ENCODE data around the gene WDHD1.
"Not testable (repeated sequence)": the region's sequence is repeated elsewhere in the genome, so short reads cannot be mapped to it uniquely, and the experiment has no call there.

The WDHD1 gene

DNA sequence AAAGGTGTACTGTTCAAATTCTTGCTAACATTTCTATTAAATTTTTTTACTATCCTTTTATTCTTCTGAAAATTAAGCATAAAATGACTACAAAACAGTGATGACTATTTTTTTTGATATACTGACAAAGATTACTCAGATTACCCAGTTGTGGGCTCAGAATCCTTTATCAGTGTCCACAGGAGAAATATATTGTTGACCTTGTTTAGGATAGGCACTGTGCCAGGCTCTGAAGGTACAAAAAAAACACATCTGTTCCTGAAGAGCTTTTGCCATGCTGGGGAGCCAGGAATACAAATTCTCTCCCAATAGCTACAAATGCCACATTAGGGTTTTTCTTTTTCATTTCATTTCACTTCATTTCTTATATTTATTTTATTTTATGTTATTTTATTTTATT is 97.3 kb downstream of the WDHD1 start:
- Histone ChIP-seq H3F3A (ENCODE audit: insufficient read depth) (0 out of 2 replicates have a peak, but pooled peaks cover 2% of the 10 kb centered on the region), H3K9me2 (replicated peaks; ENCODE audit: insufficient read depth, low read length) (no peaks in the 10 kb centered on the region)
- TF ChIP-seq EZH2phosphoT487 (conservative IDR thresholded peaks at IDR 0.05; ENCODE audit: low read length) = no peak
- TF ChIP-seq, protein P1, sequence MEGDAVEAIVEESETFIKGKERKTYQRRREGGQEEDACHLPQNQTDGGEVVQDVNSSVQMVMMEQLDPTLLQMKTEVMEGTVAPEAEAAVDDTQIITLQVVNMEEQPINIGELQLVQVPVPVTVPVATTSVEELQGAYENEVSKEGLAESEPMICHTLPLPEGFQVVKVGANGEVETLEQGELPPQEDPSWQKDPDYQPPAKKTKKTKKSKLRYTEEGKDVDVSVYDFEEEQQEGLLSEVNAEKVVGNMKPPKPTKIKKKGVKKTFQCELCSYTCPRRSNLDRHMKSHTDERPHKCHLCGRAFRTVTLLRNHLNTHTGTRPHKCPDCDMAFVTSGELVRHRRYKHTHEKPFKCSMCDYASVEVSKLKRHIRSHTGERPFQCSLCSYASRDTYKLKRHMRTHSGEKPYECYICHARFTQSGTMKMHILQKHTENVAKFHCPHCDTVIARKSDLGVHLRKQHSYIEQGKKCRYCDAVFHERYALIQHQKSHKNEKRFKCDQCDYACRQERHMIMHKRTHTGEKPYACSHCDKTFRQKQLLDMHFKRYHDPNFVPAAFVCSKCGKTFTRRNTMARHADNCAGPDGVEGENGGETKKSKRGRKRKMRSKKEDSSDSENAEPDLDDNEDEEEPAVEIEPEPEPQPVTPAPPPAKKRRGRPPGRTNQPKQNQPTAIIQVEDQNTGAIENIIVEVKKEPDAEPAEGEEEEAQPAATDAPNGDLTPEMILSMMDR (IDR thresholded peaks at IDR 0.05; ENCODE audit: insufficient read depth, low read length, poor library complexity, severe bottlenecking) = no peak

DNA sequence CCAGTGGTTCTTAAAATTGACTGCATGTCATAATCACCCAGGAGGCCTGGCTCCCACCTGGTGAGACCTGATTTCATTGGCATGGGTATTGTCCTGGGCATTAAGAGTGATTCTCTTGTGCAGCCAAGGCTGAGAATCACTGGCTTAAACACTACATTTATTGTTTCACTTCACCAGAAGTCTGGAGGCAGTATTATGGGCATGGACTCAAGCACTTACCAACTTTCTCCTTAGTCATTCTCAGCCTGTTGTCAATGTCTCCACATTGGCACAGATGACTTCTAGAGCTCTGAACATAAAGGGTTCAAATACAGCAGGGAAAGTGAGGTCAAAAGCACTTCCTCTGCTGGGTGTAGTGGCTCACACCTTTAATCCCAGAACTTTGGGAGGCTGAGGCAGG is 98.7 kb downstream of the WDHD1 start:
- no peaks in the 10 kb centered on the region for H3K9me2 ChIP-seq (replicated peaks; ENCODE audit: insufficient read depth, low read length)
- no peaks in the 10 kb centered on the region for H3K36me3 ChIP-seq (ENCODE audit: low read length)
- H3K4me3 ChIP-seq (ENCODE audit: insufficient read depth, low read length, poor library complexity, severe bottlenecking) = no peak overlapping the region
- no peak for TF ChIP-seq EZH2phosphoT487 (conservative IDR thresholded peaks at IDR 0.05; ENCODE audit: low read length)
- TF ChIP-seq, protein P1 (IDR thresholded peaks at IDR 0.05; ENCODE audit: insufficient read depth, low read length, poor library complexity, severe bottlenecking) = no peak
- no peaks in the 10 kb centered on the region for H4K20me1 ChIP-seq (ENCODE audit: low read depth, low read length)
- H3F3A ChIP-seq (ENCODE audit: insufficient read depth) = 0 out of 2 replicates have a peak, but pooled peaks cover 2% of the 10 kb centered on the region
- H3K27ac ChIP-seq (ENCODE audit: low read depth, low read length) = no peak overlapping the region
- H3K9ac ChIP-seq (ENCODE audit: low read length) = no peak overlapping the region
- H2AFZ ChIP-seq (ENCODE audit: low read depth, low read length, severe bottlenecking) = no peak overlapping the region
- no peaks in the 10 kb centered on the region for H3K27me3 ChIP-seq (ENCODE audit: low read length)
- H3K9me3 ChIP-seq (ENCODE audit: insufficient read depth, low read length) = no peaks in the 10 kb centered on the region
- H3K79me2 ChIP-seq (ENCODE audit: insufficient read depth, low read length) = no peaks in the 10 kb centered on the region
- no peak overlapping the region for H3K4me2 ChIP-seq (ENCODE audit: low read depth, low read length, poor library complexity, severe bottlenecking)

More for the DNA sequence above, 97.3 kb downstream of the WDHD1 start:
- H2AFZ ChIP-seq (ENCODE audit: low read depth, low read length, severe bottlenecking) = no peak overlapping the region
- no peak overlapping the region for H3K9ac ChIP-seq (ENCODE audit: low read length)
- H3K36me3 ChIP-seq (ENCODE audit: low read length) = no peaks in the 10 kb centered on the region
- no peak overlapping the region for H3K4me2 ChIP-seq (ENCODE audit: low read depth, low read length, poor library complexity, severe bottlenecking)
- no peak overlapping the region for H3K4me3 ChIP-seq (ENCODE audit: insufficient read depth, low read length, poor library complexity, severe bottlenecking)
- H3K27ac ChIP-seq (ENCODE audit: low read depth, low read length) = no peak overlapping the region
- H3K9me3 ChIP-seq (ENCODE audit: insufficient read depth, low read length) = no peaks in the 10 kb centered on the region
- no peaks in the 10 kb centered on the region for H3K79me2 ChIP-seq (ENCODE audit: insufficient read depth, low read length)
- H3K27me3 ChIP-seq (ENCODE audit: low read length) = no peaks in the 10 kb centered on the region
- no peaks in the 10 kb centered on the region for H4K20me1 ChIP-seq (ENCODE audit: low read depth, low read length)

DNA sequence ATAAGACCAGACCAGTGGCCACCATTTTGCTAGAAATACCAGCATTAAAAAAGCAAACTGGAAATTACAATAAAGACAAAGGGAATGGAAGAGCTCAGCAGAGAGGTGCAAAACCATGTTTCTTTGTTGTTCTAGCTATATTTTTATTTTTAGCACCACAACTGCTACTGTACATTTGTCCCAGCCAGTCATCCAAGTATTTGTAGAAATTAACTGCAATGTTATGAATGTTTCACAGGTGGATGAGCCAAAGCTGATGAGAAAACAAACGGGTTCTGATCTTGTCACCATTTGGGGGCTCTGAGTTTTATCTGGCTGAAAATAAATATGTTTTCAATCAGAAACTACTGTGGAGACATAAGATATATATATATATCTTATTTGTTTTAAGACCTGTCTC is 99.3 kb downstream of the WDHD1 start:
- Histone ChIP-seq H3K27me3 (ENCODE audit: low read length) (no peaks in the 10 kb centered on the region), H3K4me3 (ENCODE audit: insufficient read depth, low read length, poor library complexity, severe bottlenecking) (no peak overlapping the region), H4K20me1 (ENCODE audit: low read depth, low read length) (no peaks in the 10 kb centered on the region), H2AFZ (ENCODE audit: low read depth, low read length, severe bottlenecking) (no peak overlapping the region), H3K9me2 (replicated peaks; ENCODE audit: insufficient read depth, low read length) (no peaks in the 10 kb centered on the region), H3K36me3 (ENCODE audit: low read length) (no peaks in the 10 kb centered on the region), H3K9ac (ENCODE audit: low read length) (no peak overlapping the region), H3F3A (ENCODE audit: insufficient read depth) (0 out of 2 replicates have a peak, but pooled peaks cover 2% of the 10 kb centered on the region), H3K4me2 (ENCODE audit: low read depth, low read length, poor library complexity, severe bottlenecking) (no peak overlapping the region), H3K27ac (ENCODE audit: low read depth, low read length) (no peak overlapping the region), H3K79me2 (ENCODE audit: insufficient read depth, low read length) (no peaks in the 10 kb centered on the region), H3K9me3 (ENCODE audit: insufficient read depth, low read length) (no peaks in the 10 kb centered on the region)
- TF ChIP-seq, protein P1 (IDR thresholded peaks at IDR 0.05; ENCODE audit: insufficient read depth, low read length, poor library complexity, severe bottlenecking) = no peak
- no peak for TF ChIP-seq EZH2phosphoT487 (conservative IDR thresholded peaks at IDR 0.05; ENCODE audit: low read length)

DNA sequence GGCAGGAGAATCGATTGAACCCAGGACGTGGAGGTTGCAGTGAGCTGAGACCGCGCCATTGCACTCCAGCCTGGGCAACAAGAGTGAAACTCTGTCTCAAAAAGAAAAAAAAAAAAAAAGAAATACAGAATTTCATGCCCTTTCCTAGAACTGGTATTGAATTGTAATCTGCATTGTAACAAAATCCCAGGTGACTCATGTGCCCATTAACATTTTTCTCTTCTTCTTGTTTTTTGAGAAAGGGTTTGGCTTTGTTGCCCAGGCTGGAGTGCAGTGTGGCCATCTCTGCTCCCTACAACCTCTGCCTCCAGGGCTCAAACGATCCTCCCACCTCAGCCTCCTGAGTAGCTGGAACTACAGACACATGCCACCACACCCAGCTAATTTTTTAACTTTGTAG is 100.3 kb downstream of the WDHD1 start:
- not testable (repeated sequence) for H2AFZ ChIP-seq (ENCODE audit: low read depth, low read length, severe bottlenecking); H3K27me3 ChIP-seq (ENCODE audit: low read length); H3K4me2 ChIP-seq (ENCODE audit: low read depth, low read length, poor library complexity, severe bottlenecking); H3F3A ChIP-seq (ENCODE audit: insufficient read depth); H3K9ac ChIP-seq (ENCODE audit: low read length); H3K36me3 ChIP-seq (ENCODE audit: low read length); H3K9me2 ChIP-seq (replicated peaks; ENCODE audit: insufficient read depth, low read length); H3K27ac ChIP-seq (ENCODE audit: low read depth, low read length); H3K79me2 ChIP-seq (ENCODE audit: insufficient read depth, low read length); H3K9me3 ChIP-seq (ENCODE audit: insufficient read depth, low read length); H4K20me1 ChIP-seq (ENCODE audit: low read depth, low read length); H3K4me3 ChIP-seq (ENCODE audit: insufficient read depth, low read length, poor library complexity, severe bottlenecking)

Data from SU-DHL-6 (cell line).